Neural cell (in vitro differentiated cells): ENCODE results near the gene SERPINE2. TPM values are rescaled to one million over a fixed set of nuclear protein-coding genes. Genes with fewer than 3 reads are reported as not detected.

Source experiments
- H2AFZ ChIP-seq: fragments of 200-600, 300-800 bp; sonication (generic), shearing (Covaris generic); 2 replicates; pipeline ENCODE4 v1.6.0; 2014; ENCODE audit warnings: low read depth, mild to moderate bottlenecking, antibody characterized with exemption, low read length, moderate library complexity
- H3F3A ChIP-seq: fragments of 200-600 bp; shearing (Covaris generic); 2 replicates; pipeline ENCODE4 v1.6.1; 2016; ENCODE audit warnings: mild to moderate bottlenecking, moderate library complexity, mixed read lengths, antibody characterized with exemption, low read length; ENCODE audit not compliant: insufficient read depth, poor library complexity, severe bottlenecking
- H3K27ac ChIP-seq: fragments of 200-600, 300-800 bp; sonication (generic), shearing (Covaris generic); 2 replicates; pipeline ENCODE4 v1.5.1; 2014; ENCODE audit warnings: mild to moderate bottlenecking, low read length, moderate library complexity
- H3K27me3 ChIP-seq: fragments of 300-800, 200-600 bp; sonication (generic), shearing (Covaris generic); 2 replicates; pipeline ENCODE4 v1.6.0; 2014; ENCODE audit warnings: mild to moderate bottlenecking, low read depth, low read length, moderate library complexity; ENCODE audit not compliant: insufficient read depth
- H3K36me3 ChIP-seq: fragments of 300-800, 200-600 bp; sonication (generic), shearing (Covaris generic); 2 replicates; pipeline ENCODE4 v1.5.1; 2014; ENCODE audit warnings: mild to moderate bottlenecking, antibody characterized with exemption, low read length, moderate library complexity; ENCODE audit not compliant: insufficient read depth
- H3K4me2 ChIP-seq: fragments of 300-800, 200-600 bp; sonication (generic), shearing (Covaris generic); 2 replicates; pipeline ENCODE4 v1.6.0; 2014; ENCODE audit warnings: mild to moderate bottlenecking, low read length
- H3K4me3 ChIP-seq: fragments of 300-800, 200-600 bp; sonication (generic), shearing (Covaris generic); 2 replicates; pipeline ENCODE4 v1.5.1; 2014; ENCODE audit warnings: mild to moderate bottlenecking, low read length, moderate library complexity
- H3K79me2 ChIP-seq: fragments of 200-600 bp; shearing (Covaris generic); replicated peaks from 2 replicates; pipeline ENCODE4 v1.6.0; 2014; ENCODE audit warnings: mild to moderate bottlenecking, low read length, moderate library complexity; ENCODE audit not compliant: insufficient read depth
- H3K9ac ChIP-seq: fragments of 300-800, 200-600 bp; sonication (generic), shearing (Covaris generic); 2 replicates; pipeline ENCODE4 v1.6.1; 2016; ENCODE audit warnings: mild to moderate bottlenecking, low read length, mixed read lengths
- H3K9me2 ChIP-seq: fragments of 200-600 bp; shearing (Covaris generic); 2 replicates; pipeline ENCODE4 v1.6.1; 2016; ENCODE audit warnings: mild to moderate bottlenecking, low read length, mixed read lengths; ENCODE audit not compliant: insufficient read depth
- H3K9me3 ChIP-seq: fragments of 200-600, 300-800 bp; sonication (generic), shearing (Covaris generic); 2 replicates; pipeline ENCODE4 v1.6.1; 2016; ENCODE audit warnings: mild to moderate bottlenecking, mixed run types, low read length, moderate library complexity, mixed read lengths
- H4K20me1 ChIP-seq: fragments of 200-600 bp; shearing (Covaris generic); 2 replicates; pipeline ENCODE4 v1.6.1; 2016; ENCODE audit warnings: mild to moderate bottlenecking, mixed run types; ENCODE audit not compliant: insufficient read depth
- EP300 ChIP-seq: fragments of 450-650 bp; conservative IDR thresholded peaks from 2 replicates; pipeline ENCODE4 v1.6.1; 2014; ENCODE audit warnings: antibody characterized with exemption, mild to moderate bottlenecking, moderate library complexity; ENCODE audit not compliant: poor library complexity, severe bottlenecking
- EZH2 ChIP-seq: fragments of 200-600, 300-800 bp; shearing (Covaris generic), sonication (generic); IDR thresholded peaks from 2 replicates; pipeline ENCODE4 v1.6.1; 2014; ENCODE audit warnings: antibody characterized with exemption, low read length, borderline replicate concordance, mild to moderate bottlenecking; ENCODE audit not compliant: insufficient read depth, poor library complexity, severe bottlenecking
- MXI1 ChIP-seq: fragments of 450-650 bp; conservative IDR thresholded peaks from 2 replicates; pipeline ENCODE4 v1.6.1; 2014; ENCODE audit warnings: antibody characterized with exemption, mild to moderate bottlenecking; ENCODE audit not compliant: poor library complexity, severe bottlenecking
- POLR2AphosphoS5 ChIP-seq: IDR thresholded peaks from 2 replicates; pipeline ENCODE4 v1.6.1; 2012
- RAD21 ChIP-seq: fragments of 450-650 bp; conservative IDR thresholded peaks from 2 replicates; pipeline ENCODE4 v1.6.1; 2014; ENCODE audit warnings: antibody characterized with exemption, mild to moderate bottlenecking, moderate library complexity
- SMC3 ChIP-seq: fragments of 450-650 bp; conservative IDR thresholded peaks from 2 replicates; pipeline ENCODE4 v1.6.1; 2014; ENCODE audit warnings: antibody characterized with exemption, mild to moderate bottlenecking, moderate library complexity; ENCODE audit not compliant: poor library complexity
- TAF1 ChIP-seq: IDR thresholded peaks from 2 replicates; pipeline ENCODE4 v1.6.1; 2012; ENCODE audit warnings: low read depth
- polyA plus RNA-seq: library from polyadenylated mRNA; depleted of rRNA; stranded (reverse); fragments of >200 nt; gene quantifications from 2 replicates; pipeline ENCODE4 v1.2.3, GENCODE V29; 2014
- TF ChIP-seq, protein P1 (sequence below): fragments of 450-650 bp; IDR thresholded peaks from 2 replicates; pipeline ENCODE4 v1.5.1; 2014; ENCODE audit warnings: antibody characterized with exemption, mild to moderate bottlenecking, moderate library complexity; ENCODE audit not compliant: poor library complexity, severe bottlenecking
- TF ChIP-seq, protein P2 (sequence below): IDR thresholded peaks from 2 replicates; pipeline ENCODE4 v1.6.1; 2012; ENCODE audit warnings: borderline replicate concordance

The SERPINE2 gene
- polyA plus RNA-seq, 1 donor from 2014 or later: 38.5 TPM

GRCh38 chr2:223928113-223929006 lies 110.7 kb downstream of the SERPINE2 start:
- H3K36me3 ChIP-seq: no peaks in the 10 kb centered on the region
- H3K4me3 ChIP-seq: no peak overlapping the region
- no peak overlapping the region for H3K9ac ChIP-seq
- no peak for TF ChIP-seq MXI1
- TF ChIP-seq, protein P1, sequence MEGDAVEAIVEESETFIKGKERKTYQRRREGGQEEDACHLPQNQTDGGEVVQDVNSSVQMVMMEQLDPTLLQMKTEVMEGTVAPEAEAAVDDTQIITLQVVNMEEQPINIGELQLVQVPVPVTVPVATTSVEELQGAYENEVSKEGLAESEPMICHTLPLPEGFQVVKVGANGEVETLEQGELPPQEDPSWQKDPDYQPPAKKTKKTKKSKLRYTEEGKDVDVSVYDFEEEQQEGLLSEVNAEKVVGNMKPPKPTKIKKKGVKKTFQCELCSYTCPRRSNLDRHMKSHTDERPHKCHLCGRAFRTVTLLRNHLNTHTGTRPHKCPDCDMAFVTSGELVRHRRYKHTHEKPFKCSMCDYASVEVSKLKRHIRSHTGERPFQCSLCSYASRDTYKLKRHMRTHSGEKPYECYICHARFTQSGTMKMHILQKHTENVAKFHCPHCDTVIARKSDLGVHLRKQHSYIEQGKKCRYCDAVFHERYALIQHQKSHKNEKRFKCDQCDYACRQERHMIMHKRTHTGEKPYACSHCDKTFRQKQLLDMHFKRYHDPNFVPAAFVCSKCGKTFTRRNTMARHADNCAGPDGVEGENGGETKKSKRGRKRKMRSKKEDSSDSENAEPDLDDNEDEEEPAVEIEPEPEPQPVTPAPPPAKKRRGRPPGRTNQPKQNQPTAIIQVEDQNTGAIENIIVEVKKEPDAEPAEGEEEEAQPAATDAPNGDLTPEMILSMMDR: no peak
- TF ChIP-seq SMC3: no peak
- no peak for TF ChIP-seq RAD21
- no peak for TF ChIP-seq EP300
- no peak for TF ChIP-seq EZH2
- no peak for TF ChIP-seq POLR2AphosphoS5
- no peak for TF ChIP-seq TAF1
- TF ChIP-seq, protein P2, sequence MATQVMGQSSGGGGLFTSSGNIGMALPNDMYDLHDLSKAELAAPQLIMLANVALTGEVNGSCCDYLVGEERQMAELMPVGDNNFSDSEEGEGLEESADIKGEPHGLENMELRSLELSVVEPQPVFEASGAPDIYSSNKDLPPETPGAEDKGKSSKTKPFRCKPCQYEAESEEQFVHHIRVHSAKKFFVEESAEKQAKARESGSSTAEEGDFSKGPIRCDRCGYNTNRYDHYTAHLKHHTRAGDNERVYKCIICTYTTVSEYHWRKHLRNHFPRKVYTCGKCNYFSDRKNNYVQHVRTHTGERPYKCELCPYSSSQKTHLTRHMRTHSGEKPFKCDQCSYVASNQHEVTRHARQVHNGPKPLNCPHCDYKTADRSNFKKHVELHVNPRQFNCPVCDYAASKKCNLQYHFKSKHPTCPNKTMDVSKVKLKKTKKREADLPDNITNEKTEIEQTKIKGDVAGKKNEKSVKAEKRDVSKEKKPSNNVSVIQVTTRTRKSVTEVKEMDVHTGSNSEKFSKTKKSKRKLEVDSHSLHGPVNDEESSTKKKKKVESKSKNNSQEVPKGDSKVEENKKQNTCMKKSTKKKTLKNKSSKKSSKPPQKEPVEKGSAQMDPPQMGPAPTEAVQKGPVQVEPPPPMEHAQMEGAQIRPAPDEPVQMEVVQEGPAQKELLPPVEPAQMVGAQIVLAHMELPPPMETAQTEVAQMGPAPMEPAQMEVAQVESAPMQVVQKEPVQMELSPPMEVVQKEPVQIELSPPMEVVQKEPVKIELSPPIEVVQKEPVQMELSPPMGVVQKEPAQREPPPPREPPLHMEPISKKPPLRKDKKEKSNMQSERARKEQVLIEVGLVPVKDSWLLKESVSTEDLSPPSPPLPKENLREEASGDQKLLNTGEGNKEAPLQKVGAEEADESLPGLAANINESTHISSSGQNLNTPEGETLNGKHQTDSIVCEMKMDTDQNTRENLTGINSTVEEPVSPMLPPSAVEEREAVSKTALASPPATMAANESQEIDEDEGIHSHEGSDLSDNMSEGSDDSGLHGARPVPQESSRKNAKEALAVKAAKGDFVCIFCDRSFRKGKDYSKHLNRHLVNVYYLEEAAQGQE: no peak
- no peak overlapping the region for H2AFZ ChIP-seq
- H4K20me1 ChIP-seq: no peaks in the 10 kb centered on the region
- no peaks in the 10 kb centered on the region for H3F3A ChIP-seq
- H3K9me3 ChIP-seq: peaks cover 2% of the 10 kb centered on the region
- no peaks in the 10 kb centered on the region for H3K79me2 ChIP-seq
- no peaks in the 10 kb centered on the region for H3K9me2 ChIP-seq
- no peak overlapping the region for H3K27ac ChIP-seq
- no peaks in the 10 kb centered on the region for H3K27me3 ChIP-seq
- no peak overlapping the region for H3K4me2 ChIP-seq

GRCh38 chr2:223925106-223925505 lies 114.0 kb downstream of the SERPINE2 start:
- TF ChIP-seq EP300 (no peak), POLR2AphosphoS5 (no peak), TAF1 (no peak), MXI1 (no peak), EZH2 (no peak), RAD21 (no peak), SMC3 (no peak)
- TF ChIP-seq, protein P1: no peak
- TF ChIP-seq, protein P2: no peak
- H4K20me1 ChIP-seq: no peaks in the 10 kb centered on the region

More at GRCh38 chr2:223925106-223925505, 114.0 kb downstream of the SERPINE2 start:
- no peak overlapping the region for H3K4me3 ChIP-seq
- H3K27ac ChIP-seq: no peak overlapping the region
- H3F3A ChIP-seq: no peaks in the 10 kb centered on the region
- no peaks in the 10 kb centered on the region for H3K9me2 ChIP-seq
- no peaks in the 10 kb centered on the region for H3K27me3 ChIP-seq
- H2AFZ ChIP-seq: no peak overlapping the region
- H3K4me2 ChIP-seq: no peak overlapping the region
- peaks cover 2% of the 10 kb centered on the region for H3K9me3 ChIP-seq
- H3K79me2 ChIP-seq: no peaks in the 10 kb centered on the region
- H3K36me3 ChIP-seq: peaks cover 6% of the 10 kb centered on the region
- H3K9ac ChIP-seq: no peak overlapping the region
